HT-29 (cell line): ENCODE measurements around the gene UGGT2. TPM values are rescaled to one million over a fixed set of nuclear protein-coding genes. Genes with fewer than 3 reads are reported as not detected.
"Not testable (repeated sequence)": the region's sequence is repeated elsewhere in the genome, so short reads cannot be mapped to it uniquely, and the experiment has no call there.

ENCODE experiments used
- DNase-seq: peaks from one replicate; pipeline ENCODE4 v3.0.0-alpha.2; 2015; ENCODE audit warnings: low spot score
- total RNA-seq: library from RNA; depleted of rRNA; stranded (reverse); fragments of >200 nt; shearing (Covaris generic); gene quantifications from 2 replicates; pipeline ENCODE4 v1.2.3, GENCODE V29; 2014

Gene UGGT2
- total RNA-seq, 1 experiment from 2014 or later = 51.5 TPM

- DNase-seq = no peak
Observed at GRCh38 chr13:95982144-95982543, 71.1 kb downstream of the UGGT2 start.

- not testable (repeated sequence) for DNase-seq
Observed at GRCh38 chr13:95972651-95973050, 80.5 kb downstream of the UGGT2 start.

GRCh38 chr13:95970878-95971277 is 82.3 kb downstream of the UGGT2 start:
- DNase-seq = no peak

- DNase-seq = no peak
Observed at GRCh38 chr13:95968906-95969305, 84.3 kb downstream of the UGGT2 start.

- DNase-seq = no peak
Observed at GRCh38 chr13:95957331-95957730, 95.9 kb downstream of the UGGT2 start.

GRCh38 chr13:95956589-95957148 is 96.5 kb downstream of the UGGT2 start:
- no peak for DNase-seq

GRCh38 chr13:95955719-95956118 is 97.5 kb downstream of the UGGT2 start:
- no peak for DNase-seq

GRCh38 chr13:95955255-95955654 is 97.9 kb downstream of the UGGT2 start:
- DNase-seq = no peak

- DNase-seq = no peak
Observed at GRCh38 chr13:95954266-95954665, 98.9 kb downstream of the UGGT2 start.

GRCh38 chr13:95950103-95950502 is 103.1 kb downstream of the UGGT2 start:
- peak; percentile 34 for DNase-seq

- no peak for DNase-seq
Observed at GRCh38 chr13:95948656-95949055, 104.5 kb downstream of the UGGT2 start.

- DNase-seq = no peak
Observed at GRCh38 chr13:95937714-95938320, 115.4 kb downstream of the UGGT2 start.

GRCh38 chr13:95931300-95932025 is 121.7 kb downstream of the UGGT2 start:
- no peak for DNase-seq

GRCh38 chr13:95929430-95929829 is 123.8 kb downstream of the UGGT2 start:
- no peak for DNase-seq

- not testable (repeated sequence) for DNase-seq
Observed at GRCh38 chr13:95928367-95928906, 124.8 kb downstream of the UGGT2 start.

- DNase-seq = no peak
Observed at GRCh38 chr13:95926231-95926630, 127.0 kb downstream of the UGGT2 start.

GRCh38 chr13:95924389-95924994 is 128.7 kb downstream of the UGGT2 start:
- no peak for DNase-seq

GRCh38 chr13:95921485-95921884 is 131.7 kb downstream of the UGGT2 start:
- DNase-seq = no peak

GRCh38 chr13:95920485-95920884 is 132.7 kb downstream of the UGGT2 start:
- no peak for DNase-seq

GRCh38 chr13:95918860-95919259 is 134.3 kb downstream of the UGGT2 start:
- no peak for DNase-seq

GRCh38 chr13:95914991-95915501 is 138.2 kb downstream of the UGGT2 start:
- no peak for DNase-seq

- no peak for DNase-seq
Observed at GRCh38 chr13:95906999-95907398, 146.2 kb downstream of the UGGT2 start.
